Subcutaneous abdominal adipose tissue (tissue), 5 donors: Measurements from ENCODE around the gene SLC26A1.
"Not testable (repeated sequence)": the region's sequence is repeated elsewhere in the genome, so short reads cannot be mapped to it uniquely, and the experiment has no call there.

ENCODE experiments used
- H3K27ac ChIP-seq: one replicate; pipeline ENCODE4 v1.7.0; 2013; ENCODE audit warnings: low read depth, mild to moderate bottlenecking, inconsistent platforms, low read length, moderate library complexity
- H3K27me3 ChIP-seq, 5 donors: one replicate each; pipeline ENCODE4 v1.7.0; 2013; ENCODE audit warnings: low read length in 5 of 5, inconsistent platforms in 1 of 5; ENCODE audit not compliant: control insufficient read depth in 5 of 5, insufficient read depth in 4 of 5
- H3K36me3 ChIP-seq, 5 donors: one replicate each; pipeline ENCODE4 v1.7.0; 2013; ENCODE audit warnings: low read length in 5 of 5; ENCODE audit not compliant: control insufficient read depth in 5 of 5, insufficient read depth in 5 of 5
- H3K4me1 ChIP-seq, 5 donors: one replicate each; pipeline ENCODE4 v1.7.0; 2013; ENCODE audit warnings: low read length in 5 of 5, mild to moderate bottlenecking in 3 of 5, moderate library complexity in 1 of 5; ENCODE audit not compliant: control insufficient read depth in 5 of 5, insufficient read depth in 5 of 5
- H3K4me3 ChIP-seq, 5 donors: one replicate each; pipeline ENCODE4 v1.7.0; 2013; ENCODE audit warnings: low read length in 5 of 5, low read depth in 1 of 5
- H3K9ac ChIP-seq, 5 donors: one replicate each; pipeline ENCODE4 v1.7.0; 2013; ENCODE audit warnings: low read length in 5 of 5, mild to moderate bottlenecking in 4 of 5, moderate library complexity in 3 of 5
- H3K9me3 ChIP-seq, 5 donors: one replicate each; pipeline ENCODE4 v1.7.0; 2013; ENCODE audit warnings: low read length in 5 of 5; ENCODE audit not compliant: control insufficient read depth in 5 of 5
- donor health status: healthy.
- donor health status: healthy.
- donor health status: healthy.
- donor health status: healthy.
- donor health status: healthy.

The SLC26A1 gene

GRCh38 chr4:999240-999863, 6.1 kb upstream of the SLC26A1 start:
- not testable (repeated sequence) for H3K27ac ChIP-seq, H3K4me3 ChIP-seq, H3K36me3 ChIP-seq, H3K9me3 ChIP-seq, H3K9ac ChIP-seq
- Histone ChIP-seq H3K27me3 (peaks cover 50 to 62% (median 58%) of the 10 kb centered on the region in 5 donors), H3K4me1 (peaks cover 0 to 33% (median 23%) of the 10 kb centered on the region in 5 donors)

- H3K36me3 ChIP-seq = no peaks in the 10 kb centered on the region
- no peak overlapping the region for H3K4me3 ChIP-seq
- H3K9ac ChIP-seq = no peak overlapping the region
- no peaks in the 10 kb centered on the region for H3K9me3 ChIP-seq
- H3K27ac ChIP-seq = no peak overlapping the region
- peaks cover 0 to 27% (median 15%) of the 10 kb centered on the region in 5 donors for H3K4me1 ChIP-seq
- H3K27me3 ChIP-seq = peaks cover 42 to 52% (median 50%) of the 10 kb centered on the region in 5 donors
Measured at GRCh38 chr4:998096-998691, 5.0 kb upstream of the SLC26A1 start.

GRCh38 chr4:997375-998071, 4.3 kb upstream of the SLC26A1 start:
- peak overlapping the region in 2 of 5 donors; percentile 48 for H3K4me3 ChIP-seq
- H3K27me3 ChIP-seq = peaks cover 42 to 49% (median 45%) of the 10 kb centered on the region in 5 donors
- H3K27ac ChIP-seq = no peak overlapping the region
- H3K4me1 ChIP-seq = peaks cover 0 to 28% (median 18%) of the 10 kb centered on the region in 5 donors
- H3K36me3 ChIP-seq = no peaks in the 10 kb centered on the region
- H3K9me3 ChIP-seq = no peaks in the 10 kb centered on the region
- no peak overlapping the region for H3K9ac ChIP-seq

GRCh38 chr4:996997-997374, 3.8 kb upstream of the SLC26A1 start:
- Histone ChIP-seq H3K27ac (no peak overlapping the region), H3K27me3 (peaks cover 37 to 44% (median 41%) of the 10 kb centered on the region in 5 donors), H3K36me3 (peaks cover 0 to 1% (median 0%) of the 10 kb centered on the region in 5 donors), H3K4me1 (peaks cover 0 to 25% (median 16%) of the 10 kb centered on the region in 5 donors), H3K4me3 (no peak overlapping the region), H3K9me3 (no peaks in the 10 kb centered on the region), H3K9ac (no peak overlapping the region)

GRCh38 chr4:996030-996996, 3.1 kb upstream of the SLC26A1 start:
- Histone ChIP-seq H3K36me3 (peaks cover 0 to 7% (median 2%) of the 10 kb centered on the region in 5 donors), H3K9me3 (no peaks in the 10 kb centered on the region), H3K9ac (no peak overlapping the region), H3K27ac (no peak overlapping the region), H3K4me3 (no peak overlapping the region), H3K4me1 (peaks cover 0 to 22% (median 15%) of the 10 kb centered on the region in 5 donors), H3K27me3 (peaks cover 31 to 37% (median 34%) of the 10 kb centered on the region in 5 donors)

- Histone ChIP-seq H3K4me1 (peaks cover 0 to 22% (median 15%) of the 10 kb centered on the region in 5 donors), H3K36me3 (peaks cover 0 to 16% (median 6%) of the 10 kb centered on the region in 5 donors), H3K4me3 (no peak overlapping the region), H3K27ac (no peak overlapping the region), H3K9ac (no peak overlapping the region), H3K9me3 (no peaks in the 10 kb centered on the region), H3K27me3 (peaks cover 22 to 31% (median 27%) of the 10 kb centered on the region in 5 donors)
Measured at GRCh38 chr4:995311-996026, 2.3 kb upstream of the SLC26A1 start.

- H3K9ac ChIP-seq = peak overlapping the region in 1 of 5 donors; percentile 64
- H3K27ac ChIP-seq = no peak overlapping the region
- peaks cover 5 to 11% (median 9%) of the 10 kb centered on the region in 5 donors for H3K27me3 ChIP-seq
- H3K36me3 ChIP-seq = peaks cover 0 to 27% (median 20%) of the 10 kb centered on the region in 5 donors
- H3K4me1 ChIP-seq = peaks cover 0 to 25% (median 20%) of the 10 kb centered on the region in 5 donors
- H3K4me3 ChIP-seq = peak overlapping the region in 4 of 5 donors; percentile 16 to 48 (median 46)
- no peaks in the 10 kb centered on the region for H3K9me3 ChIP-seq
Measured at GRCh38 chr4:992297-993110, 700 bp downstream of the SLC26A1 start.

GRCh38 chr4:991451-992296, 1.5 kb downstream of the SLC26A1 start:
- Histone ChIP-seq H3K4me3 (no peak overlapping the region), H3K36me3 (peaks cover 0 to 27% (median 20%) of the 10 kb centered on the region in 5 donors), H3K27me3 (peaks cover 3 to 9% (median 6%) of the 10 kb centered on the region in 5 donors), H3K4me1 (peaks cover 0 to 26% (median 23%) of the 10 kb centered on the region in 5 donors), H3K9ac (no peak overlapping the region), H3K9me3 (no peaks in the 10 kb centered on the region), H3K27ac (no peak overlapping the region)
